PFSK-1 (cell line): Measurements from ENCODE around the gene GATA1.

ENCODE experiments used
- FOXP2 ChIP-seq: optimal IDR thresholded peaks from 2 replicates; pipeline ENCODE3; 2011; ENCODE audit warnings: borderline replicate concordance, control low read depth, inconsistent platforms; ENCODE audit not compliant: insufficient read depth; ENCODE audit errors: extremely low read length, extremely low read depth
- POLR2AphosphoS5 ChIP-seq: IDR thresholded peaks from 2 replicates; pipeline ENCODE4 v1.6.1; 2012; ENCODE audit warnings: low read depth, mild to moderate bottlenecking, control low read depth, low read length, moderate library complexity
- SIN3A ChIP-seq: IDR thresholded peaks from 2 replicates; pipeline ENCODE4 v1.6.1; 2012; ENCODE audit warnings: mild to moderate bottlenecking, low read length, moderate library complexity, borderline replicate concordance; ENCODE audit not compliant: insufficient read depth
- TAF1 ChIP-seq: IDR thresholded peaks from 2 replicates; pipeline ENCODE4 v1.6.1; 2012; ENCODE audit warnings: low read length, control low read depth, borderline replicate concordance; ENCODE audit not compliant: insufficient read depth
- TF ChIP-seq, protein P1 (sequence below), 2 experiments: IDR thresholded peaks; 2 replicates each; pipeline versions ENCODE4 v1.6.1 to v1.8.0; 2011 to 2012; ENCODE audit warnings: low read depth in 2 of 2, low read length in 2 of 2, control low read depth in 1 of 2, inconsistent platforms in 1 of 2, mild to moderate bottlenecking in 1 of 2, moderate library complexity in 1 of 2; ENCODE audit not compliant: insufficient read depth in 1 of 2

GATA1 gene

DNA sequence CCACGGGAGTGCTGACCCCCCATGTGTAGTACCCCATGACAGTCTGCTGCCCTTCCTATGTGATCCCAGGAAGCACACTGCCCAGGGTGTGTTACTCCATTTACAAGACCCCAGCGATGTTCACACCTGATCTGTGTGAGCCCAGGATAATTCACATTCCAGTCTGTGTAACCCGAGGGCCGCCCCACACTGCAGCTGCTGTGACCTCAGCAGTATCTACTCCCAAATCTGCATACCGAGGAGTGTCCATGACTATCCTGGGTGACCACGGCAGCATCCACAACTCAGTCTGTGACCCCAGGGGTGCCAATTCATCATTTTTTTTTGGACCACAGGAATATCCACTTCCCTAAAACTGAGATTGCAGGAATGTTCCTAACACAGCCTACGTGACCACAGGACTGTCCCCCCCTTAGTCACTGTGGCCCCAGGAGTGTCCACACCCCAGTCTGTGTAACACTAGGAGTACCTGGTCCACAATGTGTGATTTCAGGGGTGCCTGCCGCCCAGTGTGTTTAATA lies 32.6 kb upstream of the GATA1 start:
- no peak for TF ChIP-seq POLR2AphosphoS5
- TF ChIP-seq FOXP2 = no peak
- TF ChIP-seq, protein P1, sequence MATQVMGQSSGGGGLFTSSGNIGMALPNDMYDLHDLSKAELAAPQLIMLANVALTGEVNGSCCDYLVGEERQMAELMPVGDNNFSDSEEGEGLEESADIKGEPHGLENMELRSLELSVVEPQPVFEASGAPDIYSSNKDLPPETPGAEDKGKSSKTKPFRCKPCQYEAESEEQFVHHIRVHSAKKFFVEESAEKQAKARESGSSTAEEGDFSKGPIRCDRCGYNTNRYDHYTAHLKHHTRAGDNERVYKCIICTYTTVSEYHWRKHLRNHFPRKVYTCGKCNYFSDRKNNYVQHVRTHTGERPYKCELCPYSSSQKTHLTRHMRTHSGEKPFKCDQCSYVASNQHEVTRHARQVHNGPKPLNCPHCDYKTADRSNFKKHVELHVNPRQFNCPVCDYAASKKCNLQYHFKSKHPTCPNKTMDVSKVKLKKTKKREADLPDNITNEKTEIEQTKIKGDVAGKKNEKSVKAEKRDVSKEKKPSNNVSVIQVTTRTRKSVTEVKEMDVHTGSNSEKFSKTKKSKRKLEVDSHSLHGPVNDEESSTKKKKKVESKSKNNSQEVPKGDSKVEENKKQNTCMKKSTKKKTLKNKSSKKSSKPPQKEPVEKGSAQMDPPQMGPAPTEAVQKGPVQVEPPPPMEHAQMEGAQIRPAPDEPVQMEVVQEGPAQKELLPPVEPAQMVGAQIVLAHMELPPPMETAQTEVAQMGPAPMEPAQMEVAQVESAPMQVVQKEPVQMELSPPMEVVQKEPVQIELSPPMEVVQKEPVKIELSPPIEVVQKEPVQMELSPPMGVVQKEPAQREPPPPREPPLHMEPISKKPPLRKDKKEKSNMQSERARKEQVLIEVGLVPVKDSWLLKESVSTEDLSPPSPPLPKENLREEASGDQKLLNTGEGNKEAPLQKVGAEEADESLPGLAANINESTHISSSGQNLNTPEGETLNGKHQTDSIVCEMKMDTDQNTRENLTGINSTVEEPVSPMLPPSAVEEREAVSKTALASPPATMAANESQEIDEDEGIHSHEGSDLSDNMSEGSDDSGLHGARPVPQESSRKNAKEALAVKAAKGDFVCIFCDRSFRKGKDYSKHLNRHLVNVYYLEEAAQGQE (IDR thresholded peaks at IDR 0.05; ENCODE audit: insufficient read depth in 1 of 2, low read depth in 2 of 2, low read length in 2 of 2) = no peak
- TF ChIP-seq SIN3A = no peak
- no peak for TF ChIP-seq TAF1

DNA sequence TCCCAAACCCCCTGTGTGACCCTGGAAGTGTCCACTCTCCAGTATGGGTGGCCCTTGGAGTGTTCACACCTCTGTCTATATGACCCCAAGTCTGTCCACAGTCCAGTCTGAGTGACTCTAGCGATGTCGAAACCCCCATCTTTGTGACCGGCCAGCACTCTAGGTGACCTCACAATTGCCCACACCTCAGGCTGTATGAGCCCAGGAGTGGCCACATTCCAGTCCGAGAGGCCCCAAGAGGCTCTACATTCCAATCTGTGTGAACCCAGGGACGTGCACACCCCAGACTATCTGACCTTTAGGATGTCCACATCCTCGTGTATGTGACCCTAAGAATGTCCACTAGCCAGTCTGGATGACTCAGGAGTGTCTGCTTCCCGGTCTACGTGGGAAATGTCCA lies 32.2 kb upstream of the GATA1 start:
- TF ChIP-seq SIN3A (no peak), FOXP2 (no peak), TAF1 (no peak), POLR2AphosphoS5 (no peak)
- TF ChIP-seq, protein P1 (IDR thresholded peaks at IDR 0.05; ENCODE audit: insufficient read depth in 1 of 2, low read depth in 2 of 2, low read length in 2 of 2) = no peak

GRCh38 chrX:48761674-48762471 lies 24.5 kb upstream of the GATA1 start, which contains the start of gene GLOD5:
TSS of gene GLOD5 (plus strand) at chrX:48761747. CDS start at chrX:48761791, 44 bp downstream.
- no peak for TF ChIP-seq TAF1
- TF ChIP-seq FOXP2 = no peak
- TF ChIP-seq POLR2AphosphoS5 = no peak
- TF ChIP-seq, protein P1 (IDR thresholded peaks at IDR 0.05; ENCODE audit: insufficient read depth in 1 of 2, low read depth in 2 of 2, low read length in 2 of 2) = no peak
- TF ChIP-seq SIN3A = no peak

DNA sequence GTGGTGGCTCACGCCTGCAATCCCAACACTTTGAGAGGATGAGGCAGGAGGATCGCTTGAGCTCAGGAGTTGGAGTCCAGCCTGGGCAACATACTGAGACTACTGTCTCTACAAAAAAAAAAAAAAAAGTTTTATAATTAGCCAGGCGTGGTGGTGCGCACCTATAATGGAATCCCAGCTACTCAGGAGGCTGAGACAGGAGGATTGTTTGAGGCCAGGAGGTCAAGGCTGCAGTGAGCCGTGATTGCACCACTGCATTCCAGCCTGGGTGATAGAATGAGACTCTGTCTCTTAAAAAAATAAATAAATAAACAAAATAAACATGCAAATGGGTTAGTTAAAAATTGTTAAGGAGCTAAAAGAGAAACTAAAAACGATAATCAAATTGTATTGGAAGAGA lies 17.2 kb upstream of the GATA1 start:
- no peak for TF ChIP-seq FOXP2
- TF ChIP-seq TAF1 = no peak
- TF ChIP-seq POLR2AphosphoS5 = no peak
- TF ChIP-seq, protein P1 (IDR thresholded peaks at IDR 0.05; ENCODE audit: insufficient read depth in 1 of 2, low read depth in 2 of 2, low read length in 2 of 2) = no peak
- no peak for TF ChIP-seq SIN3A
